ENCODE measurements around the gene WDFY2.
A peak's percentile ranks its signal among the peaks of the same experiment; 100 is the strongest.

GRCh38 chr13:51731759-51732158, 147.5 kb downstream of the WDFY2 start:
- TF ChIP-seq CTCF (conservative IDR thresholded peaks at IDR 0.05 in 1 of 2, IDR thresholded peaks at IDR 0.05 in 1 of 2; ENCODE audit: extremely low read depth in 1 of 2, insufficient read depth in 1 of 2, low read depth in 1 of 2, low read length in 2 of 2) (peak in 1 of 2 donors; percentile 27), EZH2 (IDR thresholded peaks at IDR 0.05; ENCODE audit: borderline replicate concordance, low read length) (no peak)

Data from mammary epithelial cell (primary cell).